Cardiac atrium fibroblast (primary cell): ENCODE results near the gene GATAD1. TPM values are rescaled to one million over a fixed set of nuclear protein-coding genes. Genes with fewer than 3 reads are reported as not detected.

ENCODE experiments used
- total RNA-seq: library from RNA; depleted of rRNA; stranded (reverse); fragments of >200 nt; gene quantifications from 2 replicates; pipeline ENCODE4 v1.2.3, GENCODE V29; 2015

The GATAD1 gene
- 13.5 and 19.8 TPM in 2 replicates for total RNA-seq

GRCh38 chr7:92447345-92448204 lies at the start of gene GATAD1:
Gene GATAD1, plus strand, starts transcription at chr7:92447482. Its CDS starts 248 bp downstream, at chr7:92447730.

GRCh38 chr7:92477681-92478080 lies 30.4 kb downstream of the GATAD1 start, which contains the start of gene ERVW-1:
Gene ERVW-1, minus strand, starts transcription at chr7:92477946. Its CDS starts 7,565 bp downstream, at chr7:92470381.

Other genes with a start within 250 kb of the GATAD1 start
- gene KRIT1, start 201.6 kb upstream of the GATAD1 start, total RNA-seq: 26.1 and 36.5 TPM in 2 replicates
- 16.2 and 29.3 TPM in 2 replicates for gene ANKIB1, start 201.5 kb upstream of the GATAD1 start, total RNA-seq
- not detected in 2 replicates for gene ERVW-1, start 30.5 kb downstream of the GATAD1 start, total RNA-seq
- 7.0 and 7.8 TPM in 2 replicates for gene PEX1, start 81.0 kb downstream of the GATAD1 start, total RNA-seq
- 5.2 and 5.8 TPM in 2 replicates for gene RBM48, start 81.3 kb downstream of the GATAD1 start, total RNA-seq
- gene FAM133B, start 142.9 kb downstream of the GATAD1 start, total RNA-seq: 9.7 and 23.0 TPM in 2 replicates